Stimulated activated naive B cell treated with anti-CD40 and anti-IgM and Interleukin-4, amounts not matched to agents 10 μg/mL and 1 μg/mL and 100 μg/mL, for 72 hours (primary cell): ENCODE data around the gene E2F1.
"Not testable (repeated sequence)": the region's sequence is repeated elsewhere in the genome, so short reads cannot be mapped to it uniquely, and the experiment has no call there.

Experiments
- ATAC-seq, 2 donors: fragments of 150-1000 bp; cut with Tn5 transposase; replicated peaks; 2 replicates each; pipeline ENCODE4 v1.10.0; 2021; ENCODE audit warnings: moderate library complexity in 1 of 2
- DNase-seq: peaks from one replicate; pipeline ENCODE4 v3.0.0; 2021
- H3K27ac Mint-ChIP-seq: one replicate; pipeline ENCODE4 v1.8.0; 2022; ENCODE audit warnings: mild to moderate bottlenecking, mixed read lengths
- H3K27me3 Mint-ChIP-seq, 2 donors: one replicate each; pipeline ENCODE4 v1.8.0; 2022; ENCODE audit warnings: mixed read lengths in 2 of 2
- H3K36me3 Mint-ChIP-seq, 2 donors: one replicate each; pipeline ENCODE4 v1.8.0; 2022; ENCODE audit warnings: mixed read lengths in 2 of 2, mild to moderate bottlenecking in 1 of 2
- H3K4me1 Mint-ChIP-seq, 2 donors: one replicate each; pipeline ENCODE4 v1.8.0; 2022; ENCODE audit warnings: mixed read lengths in 2 of 2, mild to moderate bottlenecking in 1 of 2
- H3K4me3 Mint-ChIP-seq, 2 donors: one replicate each; pipeline ENCODE4 v1.8.0; 2022; ENCODE audit warnings: mild to moderate bottlenecking in 2 of 2, mixed read lengths in 2 of 2, moderate library complexity in 1 of 2
- H3K9me3 Mint-ChIP-seq, 2 donors: one replicate each; pipeline ENCODE4 v1.8.0; 2022; ENCODE audit warnings: mixed read lengths in 2 of 2, mild to moderate bottlenecking in 1 of 2

Gene E2F1

DNA sequence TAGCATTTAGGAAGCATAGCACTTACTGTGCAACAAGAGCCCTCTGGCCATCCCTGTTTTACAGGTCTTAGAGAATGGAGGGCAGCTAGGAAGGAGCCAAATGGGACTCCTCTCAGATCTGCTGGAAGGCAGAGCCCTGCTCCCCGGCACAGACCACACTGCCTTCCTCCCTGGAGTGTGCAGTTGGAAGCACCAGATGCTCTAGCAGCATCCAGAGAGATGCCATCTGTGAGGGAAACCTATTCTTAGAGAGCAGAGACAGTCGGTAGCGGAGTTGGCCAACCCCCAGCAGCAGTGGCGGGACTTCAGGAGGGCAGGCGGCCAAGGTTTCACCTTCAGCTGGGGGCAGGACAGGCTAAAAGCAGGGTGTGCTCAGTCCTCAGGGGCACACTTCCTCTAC, 16.7 kb upstream of the E2F1 start:
- no peaks in the 10 kb centered on the region for H3K4me1 Mint-ChIP-seq
- H3K9me3 Mint-ChIP-seq = peaks cover 0 to 3% of the 10 kb centered on the region in 2 donors
- DNase-seq = no peak
- H3K27ac Mint-ChIP-seq = no peak overlapping the region
- peaks cover 5 to 14% of the 10 kb centered on the region in 2 donors for H3K36me3 Mint-ChIP-seq
- H3K27me3 Mint-ChIP-seq = no peaks in the 10 kb centered on the region
- no peak overlapping the region for H3K4me3 Mint-ChIP-seq
- no peak for ATAC-seq

DNA sequence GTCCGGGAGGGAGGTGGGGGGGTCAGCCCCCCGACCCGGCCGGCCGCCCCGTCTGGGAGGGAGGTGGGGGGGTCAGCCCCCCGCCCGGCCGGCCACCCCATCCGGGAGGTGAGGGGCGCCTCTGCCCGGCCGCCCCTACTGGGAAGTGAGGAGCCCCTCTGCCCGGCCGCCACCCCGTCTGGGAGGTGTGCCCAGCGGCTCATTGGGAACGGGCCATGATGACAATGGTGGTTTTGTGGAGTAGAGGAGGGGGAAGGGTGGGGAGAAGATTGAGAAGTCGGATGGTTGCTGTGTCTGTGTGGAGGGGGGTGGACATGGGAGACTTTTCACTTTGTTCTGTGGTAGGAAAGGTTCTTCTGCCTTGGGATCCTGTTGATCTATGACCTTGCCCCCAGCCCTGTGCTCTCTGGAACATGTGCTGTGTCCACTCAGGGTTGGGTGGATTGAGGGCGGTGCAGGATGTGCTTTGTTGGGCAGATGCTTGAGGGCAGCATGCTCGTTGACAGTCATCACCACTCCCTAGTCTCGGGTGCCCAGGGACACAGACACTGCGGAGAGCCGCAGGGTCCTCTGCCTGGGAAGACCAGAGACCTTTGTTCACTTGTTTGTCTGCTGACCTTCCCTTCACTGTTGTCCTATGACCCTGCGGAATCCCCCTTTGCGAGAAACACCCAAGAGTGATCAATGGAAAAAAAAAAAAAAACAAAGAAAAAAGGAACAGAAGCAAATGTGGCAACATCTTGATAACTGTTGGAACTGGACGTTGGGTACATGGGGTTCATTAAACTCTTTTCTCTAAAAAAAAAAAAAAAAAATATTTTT, 15.7 kb upstream of the E2F1 start:
- H3K36me3 Mint-ChIP-seq = peaks cover 2 to 8% of the 10 kb centered on the region in 2 donors
- no peak overlapping the region for H3K4me3 Mint-ChIP-seq
- H3K27ac Mint-ChIP-seq = no peak overlapping the region
- DNase-seq (no peak), ATAC-seq (no peak)
- no peaks in the 10 kb centered on the region for H3K4me1 Mint-ChIP-seq
- no peaks in the 10 kb centered on the region for H3K27me3 Mint-ChIP-seq
- peaks cover 0 to 3% of the 10 kb centered on the region in 2 donors for H3K9me3 Mint-ChIP-seq

DNA sequence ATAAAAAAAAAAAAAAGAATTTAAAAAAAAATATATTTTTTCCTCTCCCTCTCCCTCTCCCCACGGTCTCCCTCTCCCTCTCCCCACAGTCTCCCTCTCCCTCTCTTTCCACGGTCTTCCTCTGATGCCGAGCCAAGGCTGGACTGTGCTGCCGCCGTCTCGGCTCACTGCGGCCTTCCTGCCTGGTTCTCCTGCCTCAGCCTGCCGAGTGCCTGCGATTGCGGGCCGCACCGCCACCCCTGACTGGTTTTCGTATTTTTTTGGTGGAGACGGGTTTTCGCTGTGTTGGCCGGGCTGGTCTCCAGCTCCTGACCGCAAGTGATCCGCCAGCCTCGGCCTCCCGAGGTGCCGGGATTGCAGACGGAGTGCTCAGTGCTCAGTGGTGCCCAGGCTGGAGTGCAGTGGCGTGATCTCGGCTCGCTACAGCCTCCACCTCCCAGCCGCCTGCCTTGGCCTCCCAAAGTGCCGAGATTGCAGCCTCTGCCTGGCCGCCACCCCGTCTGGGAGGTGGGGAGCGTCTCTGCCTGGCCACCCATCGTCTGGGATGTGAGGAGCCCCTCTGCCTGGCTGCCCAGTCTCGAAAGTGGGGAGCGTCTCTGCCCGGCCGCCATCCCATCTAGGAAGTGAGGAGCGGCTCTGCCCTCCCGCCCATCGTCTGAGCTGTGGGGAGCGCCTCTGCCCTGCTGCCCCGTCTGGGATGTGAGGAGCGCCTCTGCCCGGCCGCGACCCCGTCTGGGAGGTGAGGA, 14.7 kb upstream of the E2F1 start:
- H3K36me3 Mint-ChIP-seq, H3K4me3 Mint-ChIP-seq, DNase-seq, ATAC-seq, H3K27ac Mint-ChIP-seq, H3K9me3 Mint-ChIP-seq, H3K4me1 Mint-ChIP-seq, H3K27me3 Mint-ChIP-seq: not testable (repeated sequence)

DNA sequence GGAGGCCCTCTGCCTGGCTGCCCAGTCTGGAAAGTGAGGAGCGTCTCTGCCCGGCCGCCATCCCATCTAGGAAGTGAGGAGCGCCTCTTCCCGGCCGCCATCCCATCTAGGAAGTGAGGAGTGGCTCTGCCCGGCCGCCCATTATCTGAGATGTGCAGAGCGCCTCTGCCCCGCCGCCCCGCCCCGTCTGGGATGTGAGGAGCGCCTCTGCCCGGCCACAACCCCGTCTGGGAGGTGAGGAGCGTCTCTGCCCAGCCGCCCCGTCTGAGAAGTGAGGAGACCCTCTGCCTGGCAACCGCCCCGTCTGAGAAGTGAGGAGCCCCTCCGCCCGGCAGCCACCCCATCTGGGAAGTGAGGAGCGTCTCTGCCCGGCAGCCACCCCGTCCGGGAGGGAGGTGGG, 12.8 kb upstream of the E2F1 start:
- not testable (repeated sequence) for ATAC-seq, H3K36me3 Mint-ChIP-seq, DNase-seq, H3K4me3 Mint-ChIP-seq, H3K4me1 Mint-ChIP-seq, H3K27ac Mint-ChIP-seq, H3K9me3 Mint-ChIP-seq, H3K27me3 Mint-ChIP-seq

DNA sequence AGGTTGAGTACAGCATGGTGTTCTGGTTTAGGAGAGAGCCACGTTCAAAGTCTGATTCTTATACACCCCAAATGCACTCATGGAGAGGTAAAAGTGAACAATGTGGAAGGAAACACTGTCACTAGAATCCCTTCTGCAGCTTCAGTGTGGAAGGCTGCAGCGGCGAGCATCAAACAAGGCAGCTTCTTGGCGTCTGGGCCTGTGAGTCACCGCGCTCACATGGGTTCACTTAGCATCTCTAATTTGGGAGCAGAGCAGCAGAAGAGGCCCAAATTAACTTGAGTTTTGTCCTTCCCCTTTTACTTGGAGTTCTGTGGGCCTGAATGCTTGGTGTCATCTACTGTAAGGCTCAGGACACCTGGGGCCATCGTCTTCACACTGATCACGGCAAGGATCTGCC, 10.9 kb upstream of the E2F1 start:
- Mint-ChIP-seq H3K4me1 (no peaks in the 10 kb centered on the region), H3K4me3 (no peak overlapping the region), H3K27ac (no peak overlapping the region), H3K27me3 (no peaks in the 10 kb centered on the region), H3K9me3 (peaks cover 0 to 3% of the 10 kb centered on the region in 2 donors), H3K36me3 (peaks cover 2 to 8% of the 10 kb centered on the region in 2 donors)
- ATAC-seq (no peak), DNase-seq (no peak)

DNA sequence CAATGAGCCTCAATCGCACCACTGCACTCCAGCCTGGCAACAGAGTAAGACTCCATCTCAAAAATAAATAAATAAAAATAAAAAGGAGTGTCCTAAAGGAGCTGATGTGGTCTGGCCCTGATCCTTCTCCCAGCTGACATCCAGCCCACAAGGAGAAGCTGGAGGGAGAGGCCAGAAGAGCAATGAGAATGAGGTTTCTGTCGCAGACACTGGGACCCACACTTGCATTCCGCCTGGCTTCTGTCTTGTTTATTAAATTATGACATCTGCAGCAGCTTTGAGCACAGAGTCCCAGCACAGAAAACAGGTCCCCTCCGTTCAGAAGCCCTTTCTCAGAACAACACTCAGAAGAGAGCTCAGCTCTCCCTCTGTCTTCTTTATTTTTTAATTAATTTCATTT, 10.3 kb upstream of the E2F1 start:
- no peak overlapping the region for H3K27ac Mint-ChIP-seq
- peaks cover 0 to 3% of the 10 kb centered on the region in 2 donors for H3K9me3 Mint-ChIP-seq
- H3K36me3 Mint-ChIP-seq = peaks cover 2 to 8% of the 10 kb centered on the region in 2 donors
- no peaks in the 10 kb centered on the region for H3K27me3 Mint-ChIP-seq
- no peaks in the 10 kb centered on the region for H3K4me1 Mint-ChIP-seq
- ATAC-seq = no peak
- DNase-seq = no peak
- no peak overlapping the region for H3K4me3 Mint-ChIP-seq

DNA sequence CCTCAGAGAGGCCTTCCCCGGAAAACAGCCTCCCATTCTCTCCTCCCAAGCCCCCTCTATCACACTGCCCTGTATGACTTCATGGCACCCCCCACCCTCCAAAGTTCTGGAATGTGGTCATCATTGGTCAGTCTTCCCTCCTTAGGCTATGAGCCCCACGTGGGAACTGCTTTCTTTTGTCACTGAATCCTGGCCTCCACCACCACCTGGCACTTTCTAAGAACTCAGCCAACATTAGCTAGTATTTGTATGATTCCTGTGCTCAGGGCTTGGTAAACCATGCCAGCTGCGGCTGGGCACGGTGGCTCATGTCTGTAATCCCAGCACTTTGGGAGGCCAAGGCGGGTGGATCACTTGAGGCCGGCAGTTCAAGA, 8.4 kb upstream of the E2F1 start:
- H3K9me3 Mint-ChIP-seq = peaks cover 0 to 2% of the 10 kb centered on the region in 2 donors
- H3K27ac Mint-ChIP-seq = no peak overlapping the region
- no peaks in the 10 kb centered on the region for H3K27me3 Mint-ChIP-seq
- peaks cover 0 to 3% of the 10 kb centered on the region in 2 donors for H3K36me3 Mint-ChIP-seq
- H3K4me3 Mint-ChIP-seq = no peak overlapping the region
- ATAC-seq (no peak), DNase-seq (no peak)
- H3K4me1 Mint-ChIP-seq = peaks cover 3 to 4% of the 10 kb centered on the region in 2 donors

DNA sequence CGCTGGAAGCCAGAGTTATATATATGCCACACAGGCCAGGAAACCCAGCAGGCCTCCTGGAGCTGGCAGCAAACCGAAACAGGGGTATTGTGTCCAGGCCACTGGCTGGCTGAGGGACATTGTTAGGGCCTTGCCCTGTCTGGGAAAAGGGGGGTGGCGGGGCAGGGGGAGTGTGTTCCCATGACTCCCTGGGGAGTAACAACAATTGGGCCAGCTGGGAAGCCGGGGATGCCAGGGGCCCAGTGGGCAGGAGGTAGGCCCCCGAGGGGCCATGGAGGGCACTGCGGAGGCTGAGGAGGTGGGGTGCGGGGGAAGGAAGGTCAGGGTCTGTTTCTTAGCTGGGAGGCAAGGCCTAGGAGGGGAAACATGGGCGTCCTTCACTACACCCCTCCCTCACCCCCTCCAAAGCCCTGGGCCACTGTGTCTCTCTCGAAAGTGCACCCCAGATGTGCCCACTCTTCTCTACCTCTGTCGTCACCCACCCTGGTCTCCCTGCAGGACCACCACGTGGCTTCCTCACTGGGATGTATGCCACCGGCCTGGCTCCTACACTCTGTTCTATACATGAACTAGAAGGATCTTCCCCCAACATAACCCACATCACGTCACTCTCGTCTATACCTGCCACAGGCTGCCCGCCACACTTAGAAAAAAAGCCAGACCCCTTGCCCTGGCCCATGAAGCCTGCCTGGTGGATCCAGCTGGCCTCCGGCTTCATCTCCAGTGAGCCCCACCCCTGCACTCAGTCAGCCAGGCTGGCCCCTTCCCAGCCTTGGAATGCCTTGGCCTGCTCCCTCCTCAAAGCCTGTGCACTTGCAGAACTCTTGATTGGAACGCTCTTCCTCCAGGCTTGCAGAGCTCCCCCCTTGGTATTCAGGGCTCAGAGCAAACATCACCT, 7.8 kb upstream of the E2F1 start:
- H3K27me3 Mint-ChIP-seq = no peaks in the 10 kb centered on the region
- peaks cover 0 to 3% of the 10 kb centered on the region in 2 donors for H3K36me3 Mint-ChIP-seq
- no peak for DNase-seq
- no peak overlapping the region for H3K4me3 Mint-ChIP-seq
- H3K9me3 Mint-ChIP-seq = peaks cover 0 to 2% of the 10 kb centered on the region in 2 donors
- H3K27ac Mint-ChIP-seq = no peak overlapping the region
- peaks cover 3 to 4% of the 10 kb centered on the region in 2 donors for H3K4me1 Mint-ChIP-seq
- ATAC-seq = no peak

DNA sequence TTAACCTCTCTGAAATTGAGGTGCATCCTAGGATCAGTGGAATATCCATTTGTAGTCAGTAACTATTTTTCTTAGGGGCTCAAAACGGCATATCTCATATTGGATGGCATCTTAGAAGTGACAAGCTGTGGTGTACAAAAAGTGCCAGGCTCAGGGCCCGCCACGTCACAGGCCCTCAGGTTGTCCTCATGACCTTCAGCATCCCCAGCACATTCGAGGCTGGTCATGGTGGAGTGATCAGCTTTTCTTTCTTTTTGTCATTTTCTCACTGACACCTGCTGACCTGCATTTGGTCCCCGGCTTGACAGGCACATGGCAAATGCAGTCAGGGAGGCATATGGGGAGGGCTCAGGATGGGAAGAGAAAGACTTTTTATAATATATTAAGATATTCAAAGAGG, 7.1 kb upstream of the E2F1 start:
- Mint-ChIP-seq H3K4me3 (no peak overlapping the region), H3K9me3 (no peaks in the 10 kb centered on the region), H3K36me3 (peaks cover 0 to under 1% of the 10 kb centered on the region in 2 donors), H3K27me3 (no peaks in the 10 kb centered on the region), H3K4me1 (peaks cover 6 to 10% of the 10 kb centered on the region in 2 donors), H3K27ac (no peak overlapping the region)
- DNase-seq (no peak), ATAC-seq (no peak)

DNA sequence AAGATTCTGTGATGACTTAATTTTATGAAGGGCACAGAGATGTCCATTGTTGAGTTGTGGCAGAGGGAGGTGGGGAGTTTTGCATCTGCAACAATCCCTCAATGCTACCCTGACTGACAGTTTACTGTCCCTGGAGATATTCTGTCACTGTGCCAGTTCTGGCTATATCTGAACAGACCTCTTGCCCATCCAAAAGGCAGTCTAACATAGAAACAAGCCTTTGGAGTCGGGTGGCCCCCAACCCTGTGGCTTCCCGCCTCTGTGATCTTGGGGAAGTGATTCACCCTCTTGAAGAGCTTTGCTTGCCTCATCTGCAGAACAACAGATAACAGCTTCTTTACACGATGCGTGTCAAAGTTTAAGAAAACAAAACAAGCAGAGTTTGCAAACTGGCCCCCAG, 3.8 kb upstream of the E2F1 start:
- Mint-ChIP-seq H3K36me3 (peaks cover under 1 to 5% of the 10 kb centered on the region in 2 donors), H3K27ac (no peak overlapping the region), H3K27me3 (no peaks in the 10 kb centered on the region), H3K9me3 (no peaks in the 10 kb centered on the region), H3K4me1 (peaks cover 18 to 37% of the 10 kb centered on the region in 2 donors), H3K4me3 (no peak overlapping the region)
- DNase-seq (no peak), ATAC-seq (no peak)

DNA sequence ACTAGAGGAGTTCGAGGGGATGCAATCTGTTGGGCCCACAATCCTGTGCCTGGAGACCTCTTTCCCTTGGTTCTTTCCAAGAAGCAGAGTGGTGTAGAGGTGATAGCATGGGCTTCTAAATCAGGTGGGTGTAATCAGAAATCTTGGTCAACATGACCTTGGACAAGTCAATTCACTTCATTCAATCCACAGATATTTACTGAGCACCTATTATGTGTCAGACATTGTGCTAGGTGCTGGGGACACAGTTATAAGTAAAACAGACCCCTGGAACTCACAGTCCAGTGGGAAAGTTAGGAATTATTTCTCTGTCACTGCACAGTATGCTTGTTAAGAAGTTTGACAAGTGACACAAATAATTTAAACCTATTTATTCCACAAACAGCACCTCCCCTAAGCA, 3.3 kb upstream of the E2F1 start:
- ATAC-seq (no peak), DNase-seq (no peak)
- Mint-ChIP-seq H3K36me3 (peaks cover 4 to 7% of the 10 kb centered on the region in 2 donors), H3K4me1 (peaks cover 22 to 41% of the 10 kb centered on the region in 2 donors), H3K9me3 (no peaks in the 10 kb centered on the region), H3K27ac (no peak overlapping the region), H3K27me3 (no peaks in the 10 kb centered on the region), H3K4me3 (no peak overlapping the region)

DNA sequence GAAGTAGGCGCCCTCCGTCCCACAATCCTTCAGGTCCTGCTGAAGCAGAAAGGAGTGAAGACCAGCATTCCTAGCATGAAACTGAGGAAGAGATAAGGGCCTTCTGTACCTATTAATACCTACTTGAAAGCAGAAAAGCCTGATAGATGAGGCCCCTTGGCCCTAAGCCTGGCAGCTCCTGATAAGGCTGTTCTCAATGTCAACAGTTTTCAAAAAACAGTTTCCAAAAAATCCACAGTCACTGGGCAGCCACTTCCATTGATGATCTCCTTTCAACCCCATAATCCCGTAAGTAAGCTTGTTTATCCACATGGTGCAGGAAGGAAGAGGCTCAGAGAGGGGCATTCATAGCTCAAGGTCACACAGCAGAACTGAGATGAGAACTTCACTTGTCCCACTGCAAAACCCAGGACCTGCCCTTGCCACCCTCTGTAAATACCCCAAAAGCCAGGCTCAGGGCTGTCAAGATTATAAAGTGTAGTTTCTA, 2.8 kb upstream of the E2F1 start:
- no peaks in the 10 kb centered on the region for H3K9me3 Mint-ChIP-seq
- ATAC-seq = no peak
- H3K27me3 Mint-ChIP-seq = no peaks in the 10 kb centered on the region
- H3K4me3 Mint-ChIP-seq = no peak overlapping the region
- H3K36me3 Mint-ChIP-seq = peaks cover 4 to 7% of the 10 kb centered on the region in 2 donors
- peaks cover 22 to 43% of the 10 kb centered on the region in 2 donors for H3K4me1 Mint-ChIP-seq
- H3K27ac Mint-ChIP-seq = no peak overlapping the region
- no peak for DNase-seq

DNA sequence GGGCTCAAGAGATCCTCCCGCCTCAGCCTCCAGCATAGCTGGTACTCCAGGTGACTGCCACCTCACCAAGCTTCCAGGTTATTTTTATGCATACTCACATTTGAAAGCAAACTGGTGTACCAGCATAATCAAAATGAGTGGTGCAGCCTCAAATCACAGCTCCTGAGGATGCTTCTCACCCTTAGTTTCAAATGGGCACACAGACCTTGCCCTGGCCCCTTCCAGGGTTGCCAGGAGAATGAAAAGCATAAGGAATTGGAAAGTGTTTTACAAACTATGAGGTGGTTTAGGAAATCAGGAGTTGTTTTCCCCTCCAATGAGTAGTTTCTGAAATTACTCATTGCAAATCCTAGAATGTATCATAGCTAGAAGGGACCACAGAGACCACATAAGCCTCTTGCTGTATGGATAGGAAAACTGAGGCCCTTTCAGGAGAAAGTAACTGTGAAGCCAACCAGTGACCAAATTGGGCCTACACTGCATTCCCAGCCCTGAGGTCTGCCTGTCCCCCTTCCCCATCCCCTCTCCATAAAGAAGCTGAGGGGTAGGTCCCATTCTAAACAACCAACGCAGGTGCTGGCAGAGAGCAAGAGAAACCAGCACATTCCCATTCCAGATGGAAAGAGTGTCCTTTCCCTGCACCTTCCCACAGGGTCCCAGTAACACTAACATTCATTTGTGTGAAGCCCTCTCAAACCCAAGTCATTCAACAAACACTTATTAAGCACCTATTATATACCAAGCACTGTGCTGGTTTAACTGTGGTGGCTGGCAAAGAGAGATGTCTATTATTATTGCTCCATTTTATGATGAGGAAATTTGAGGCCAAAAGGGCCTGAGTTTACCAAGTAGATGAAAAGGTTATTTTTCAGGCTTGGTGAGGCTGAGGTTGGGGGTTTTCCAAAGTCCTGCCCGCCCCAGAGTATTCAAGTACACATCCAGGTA, 2.1 kb upstream of the E2F1 start:
- no peak overlapping the region for H3K4me3 Mint-ChIP-seq
- no peaks in the 10 kb centered on the region for H3K27me3 Mint-ChIP-seq
- H3K4me1 Mint-ChIP-seq = peaks cover 22 to 43% of the 10 kb centered on the region in 2 donors
- H3K36me3 Mint-ChIP-seq = peaks cover 4 to 7% of the 10 kb centered on the region in 2 donors
- ATAC-seq (no peak), DNase-seq (no peak)
- H3K9me3 Mint-ChIP-seq = no peaks in the 10 kb centered on the region
- H3K27ac Mint-ChIP-seq = no peak overlapping the region
